ENCODE measurements around the gene C22orf39.

DNA sequence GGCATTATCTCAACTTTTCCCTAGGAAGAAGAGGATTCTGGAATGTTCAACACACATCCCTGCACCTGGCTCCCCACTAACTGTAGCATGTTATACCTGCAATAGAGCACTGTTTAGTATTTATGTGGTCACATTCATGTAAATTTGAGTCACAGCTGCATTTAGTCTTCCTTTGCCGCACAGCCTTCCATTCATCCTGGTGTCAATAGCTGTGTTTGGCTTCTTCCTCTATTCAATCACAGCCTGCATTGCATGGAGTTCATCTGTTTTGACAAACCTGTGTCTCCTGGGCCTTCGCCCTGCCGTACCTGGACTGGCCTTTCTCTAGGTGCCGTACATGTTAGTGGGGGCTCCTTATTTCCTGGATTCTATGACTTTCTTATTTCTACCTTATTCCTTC is 4.1 kb upstream of the C22orf39 start:
- no peak for TF ChIP-seq POLR2A (IDR thresholded peaks at IDR 0.05; ENCODE audit: low read depth, low read length)
- TF ChIP-seq POLR2AphosphoS5 (IDR thresholded peaks at IDR 0.05; ENCODE audit: low read depth, low read length), result no peak
- no peak for TF ChIP-seq POU2F2 (IDR thresholded peaks at IDR 0.05; ENCODE audit: low read depth, low read length)
- TF ChIP-seq PAX5 (IDR thresholded peaks at IDR 0.05; ENCODE audit: insufficient read depth, low read length, severe bottlenecking), result no peak
- no peak for TF ChIP-seq SPI1 (IDR thresholded peaks at IDR 0.05; ENCODE audit: low read depth, low read length)
- no peak for TF ChIP-seq TAF1 (IDR thresholded peaks at IDR 0.05; ENCODE audit: low read depth, low read length)
